MM.1S (cell line): ENCODE results near the gene SNTA1.

Experiments
- EZH2 ChIP-seq: fragments of 300-600 bp; sonication (generic); optimal IDR thresholded peaks from 2 replicates; pipeline ENCODE3; 2017; ENCODE audit warnings: low read depth, mild to moderate bottlenecking, antibody characterized with exemption, low read length, mixed read lengths
- EZH2phosphoT487 ChIP-seq: fragments of 300-600 bp; sonication (generic); IDR thresholded peaks from 2 replicates; pipeline ENCODE4 v1.6.1; 2018; ENCODE audit warnings: antibody characterized with exemption, low read length
- TF ChIP-seq, protein P1 (sequence below): fragments of 300-600 bp; sonication (generic); IDR thresholded peaks from 2 replicates; pipeline ENCODE4 v1.5.1; 2016; ENCODE audit warnings: antibody characterized with exemption, low read length, mixed read lengths

DNA sequence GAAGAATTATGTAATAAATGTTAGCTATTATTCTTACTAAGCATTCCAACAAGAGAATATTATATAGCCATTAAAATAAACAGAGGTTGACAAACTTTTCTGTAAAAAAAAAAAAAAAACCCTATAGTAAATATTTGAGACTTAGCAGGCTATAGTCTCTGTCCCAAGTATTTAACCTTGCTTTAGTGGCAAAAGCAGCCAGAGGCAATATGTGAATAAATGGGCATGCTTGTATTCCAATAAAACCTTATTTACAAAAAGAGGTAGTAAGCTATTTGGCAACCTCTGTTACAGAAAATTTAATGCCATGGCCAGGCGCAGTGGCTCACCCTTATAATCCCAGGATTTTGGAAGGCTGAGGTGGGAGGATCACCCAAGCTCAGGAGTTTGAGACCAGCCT lies 56.9 kb downstream of the SNTA1 start:
- TF ChIP-seq, protein P1, sequence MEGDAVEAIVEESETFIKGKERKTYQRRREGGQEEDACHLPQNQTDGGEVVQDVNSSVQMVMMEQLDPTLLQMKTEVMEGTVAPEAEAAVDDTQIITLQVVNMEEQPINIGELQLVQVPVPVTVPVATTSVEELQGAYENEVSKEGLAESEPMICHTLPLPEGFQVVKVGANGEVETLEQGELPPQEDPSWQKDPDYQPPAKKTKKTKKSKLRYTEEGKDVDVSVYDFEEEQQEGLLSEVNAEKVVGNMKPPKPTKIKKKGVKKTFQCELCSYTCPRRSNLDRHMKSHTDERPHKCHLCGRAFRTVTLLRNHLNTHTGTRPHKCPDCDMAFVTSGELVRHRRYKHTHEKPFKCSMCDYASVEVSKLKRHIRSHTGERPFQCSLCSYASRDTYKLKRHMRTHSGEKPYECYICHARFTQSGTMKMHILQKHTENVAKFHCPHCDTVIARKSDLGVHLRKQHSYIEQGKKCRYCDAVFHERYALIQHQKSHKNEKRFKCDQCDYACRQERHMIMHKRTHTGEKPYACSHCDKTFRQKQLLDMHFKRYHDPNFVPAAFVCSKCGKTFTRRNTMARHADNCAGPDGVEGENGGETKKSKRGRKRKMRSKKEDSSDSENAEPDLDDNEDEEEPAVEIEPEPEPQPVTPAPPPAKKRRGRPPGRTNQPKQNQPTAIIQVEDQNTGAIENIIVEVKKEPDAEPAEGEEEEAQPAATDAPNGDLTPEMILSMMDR = no peak
- TF ChIP-seq EZH2phosphoT487 = no peak
- TF ChIP-seq EZH2 = no peak
